Measurements from ENCODE around the gene RAB24. TPM values are rescaled to one million over a fixed set of nuclear protein-coding genes. Genes with fewer than 3 reads are reported as not detected.

RAB24 gene
- total RNA-seq, 2 donors from 2014 or later: 23.8 to 35.2 TPM

DNA sequence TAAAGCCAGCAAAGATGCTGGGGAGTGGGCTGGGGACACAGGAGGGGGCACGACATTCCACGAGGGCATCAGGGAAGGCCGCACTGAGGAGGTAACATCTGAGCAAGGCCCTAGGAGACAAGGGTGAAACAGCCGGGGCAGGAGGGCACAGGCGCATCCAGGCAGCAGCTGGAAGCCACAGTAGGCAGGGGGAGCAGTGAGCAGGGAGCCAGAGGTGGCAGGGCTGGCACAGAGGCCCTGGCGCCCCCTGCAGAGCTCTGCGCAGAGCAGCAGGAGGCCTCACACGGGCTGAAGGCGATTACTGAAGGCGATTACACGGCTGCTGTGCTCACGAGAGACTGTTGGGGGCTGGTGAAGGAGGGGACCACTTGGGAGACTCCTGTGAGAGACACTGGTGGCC lies 32.6 kb upstream of the RAB24 start:
- no peaks in the 10 kb centered on the region for H3K4me1 ChIP-seq (ENCODE audit: control insufficient read depth in 1 of 2, low read depth in 2 of 2)
- peaks cover 66% of the 10 kb centered on the region for H3K36me3 ChIP-seq
- no peak for ATAC-seq (ENCODE audit: insufficient number of reproducible peaks, low FRiP score, low read depth)
- H3K9me3 ChIP-seq: no peaks in the 10 kb centered on the region
- DNase-seq (ENCODE audit: low spot score): no peak
- H3K27me3 ChIP-seq (replicated peaks; ENCODE audit: insufficient read depth): no peaks in the 10 kb centered on the region
- TF ChIP-seq, protein P1, sequence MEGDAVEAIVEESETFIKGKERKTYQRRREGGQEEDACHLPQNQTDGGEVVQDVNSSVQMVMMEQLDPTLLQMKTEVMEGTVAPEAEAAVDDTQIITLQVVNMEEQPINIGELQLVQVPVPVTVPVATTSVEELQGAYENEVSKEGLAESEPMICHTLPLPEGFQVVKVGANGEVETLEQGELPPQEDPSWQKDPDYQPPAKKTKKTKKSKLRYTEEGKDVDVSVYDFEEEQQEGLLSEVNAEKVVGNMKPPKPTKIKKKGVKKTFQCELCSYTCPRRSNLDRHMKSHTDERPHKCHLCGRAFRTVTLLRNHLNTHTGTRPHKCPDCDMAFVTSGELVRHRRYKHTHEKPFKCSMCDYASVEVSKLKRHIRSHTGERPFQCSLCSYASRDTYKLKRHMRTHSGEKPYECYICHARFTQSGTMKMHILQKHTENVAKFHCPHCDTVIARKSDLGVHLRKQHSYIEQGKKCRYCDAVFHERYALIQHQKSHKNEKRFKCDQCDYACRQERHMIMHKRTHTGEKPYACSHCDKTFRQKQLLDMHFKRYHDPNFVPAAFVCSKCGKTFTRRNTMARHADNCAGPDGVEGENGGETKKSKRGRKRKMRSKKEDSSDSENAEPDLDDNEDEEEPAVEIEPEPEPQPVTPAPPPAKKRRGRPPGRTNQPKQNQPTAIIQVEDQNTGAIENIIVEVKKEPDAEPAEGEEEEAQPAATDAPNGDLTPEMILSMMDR (IDR thresholded peaks at IDR 0.05): no peak
- H3K4me3 ChIP-seq: no peak overlapping the region
- no peak overlapping the region for H3K27ac ChIP-seq

DNA sequence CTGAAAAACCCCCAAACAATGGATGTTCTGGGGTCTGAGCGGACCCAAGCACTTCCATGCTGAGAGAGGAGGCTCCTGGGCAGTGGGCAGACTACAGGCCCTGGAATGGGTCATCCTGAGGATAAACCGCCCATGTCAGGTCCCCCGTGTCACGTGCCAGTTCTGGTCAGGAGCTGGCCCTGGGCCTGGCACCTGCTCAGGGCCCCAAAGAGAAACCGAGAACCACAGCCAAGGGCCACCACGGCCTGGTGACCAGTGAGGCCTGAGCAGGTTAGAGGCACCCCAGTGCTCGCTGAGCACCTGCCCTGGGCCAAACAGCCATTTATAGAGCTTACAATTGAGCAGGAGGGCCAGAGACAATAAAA lies 32.2 kb upstream of the RAB24 start:
- Histone ChIP-seq H3K9me3 (no peaks in the 10 kb centered on the region), H3K4me1 (ENCODE audit: control insufficient read depth in 1 of 2, low read depth in 2 of 2) (no peaks in the 10 kb centered on the region), H3K27ac (no peak overlapping the region), H3K4me3 (no peak overlapping the region), H3K27me3 (replicated peaks; ENCODE audit: insufficient read depth) (no peaks in the 10 kb centered on the region), H3K36me3 (peaks cover 67% of the 10 kb centered on the region)
- ATAC-seq (ENCODE audit: insufficient number of reproducible peaks, low FRiP score, low read depth) (no peak), DNase-seq (ENCODE audit: low spot score) (no peak)
- TF ChIP-seq, protein P1 (IDR thresholded peaks at IDR 0.05): no peak

DNA sequence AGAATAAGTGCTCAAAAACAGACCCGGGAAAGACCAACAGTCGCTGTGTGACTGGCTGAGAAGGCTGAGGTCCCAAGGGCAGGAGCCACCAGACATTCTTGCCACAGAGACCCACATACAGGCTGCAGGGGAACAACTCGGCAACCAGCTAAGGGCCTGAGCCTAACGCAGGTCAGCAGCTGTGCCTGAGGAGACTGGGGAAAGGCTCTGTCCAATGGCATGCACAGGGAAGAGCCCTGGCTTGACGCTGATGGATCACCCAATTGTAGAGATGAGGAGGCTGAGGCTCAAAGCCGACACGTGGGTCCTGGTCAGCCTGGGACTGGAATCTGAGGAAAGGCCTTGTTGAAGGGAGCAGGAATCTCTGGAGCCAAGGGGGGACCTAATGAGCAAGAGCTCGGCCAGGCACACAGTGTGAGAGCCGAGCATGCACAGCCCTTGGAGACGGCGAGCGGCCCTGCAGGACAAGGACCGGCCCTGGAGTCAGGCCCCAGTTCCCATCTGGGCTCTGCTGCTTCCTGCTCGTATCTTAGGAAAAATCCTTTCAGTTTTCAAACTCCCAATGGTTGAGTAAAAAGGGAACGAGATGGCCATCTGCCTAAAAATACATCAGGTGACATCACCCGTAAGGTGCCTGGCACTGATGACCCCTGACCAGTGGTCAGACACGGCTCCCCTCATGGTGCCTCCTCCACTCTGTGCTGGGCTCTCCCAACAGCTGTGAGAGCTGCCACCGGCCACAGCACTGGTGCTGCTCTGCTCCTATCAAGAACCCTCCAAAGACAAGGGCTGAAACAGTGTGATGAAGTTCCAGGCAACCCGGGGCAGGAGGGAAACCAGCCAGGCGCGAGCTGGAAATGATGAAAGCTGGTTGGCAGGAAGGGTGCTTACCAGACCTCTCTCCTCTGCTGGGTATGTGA lies 31.5 kb upstream of the RAB24 start:
- TF ChIP-seq, protein P1 (IDR thresholded peaks at IDR 0.05): no peak
- H3K4me3 ChIP-seq: no peak overlapping the region
- DNase-seq (ENCODE audit: low spot score): no peak
- no peaks in the 10 kb centered on the region for H3K4me1 ChIP-seq (ENCODE audit: control insufficient read depth in 1 of 2, low read depth in 2 of 2)
- H3K36me3 ChIP-seq: peaks cover 73% of the 10 kb centered on the region
- no peaks in the 10 kb centered on the region for H3K27me3 ChIP-seq (replicated peaks; ENCODE audit: insufficient read depth)
- H3K9me3 ChIP-seq: no peaks in the 10 kb centered on the region
- H3K27ac ChIP-seq: no peak overlapping the region
- ATAC-seq (ENCODE audit: insufficient number of reproducible peaks, low FRiP score, low read depth): no peak

DNA sequence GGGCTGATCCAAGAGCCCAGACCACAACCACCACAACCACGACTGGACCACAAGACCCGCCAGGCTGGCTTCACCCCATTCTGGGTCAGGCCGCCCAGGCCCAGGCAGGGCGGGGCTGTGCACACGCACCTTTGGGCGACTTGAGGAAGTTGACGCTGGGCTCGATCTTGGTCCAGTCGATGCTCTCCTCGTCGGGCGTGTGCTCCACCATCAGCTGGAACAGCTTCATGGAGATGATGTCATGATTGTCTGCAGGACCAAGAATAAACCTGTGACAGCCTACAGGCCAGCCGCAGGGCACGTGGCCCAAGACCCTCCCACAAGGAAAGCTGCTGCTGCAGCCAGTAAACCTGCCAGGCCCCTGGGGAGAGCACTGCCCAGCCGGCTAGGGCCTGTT lies 30.6 kb upstream of the RAB24 start:
- ATAC-seq (ENCODE audit: insufficient number of reproducible peaks, low FRiP score, low read depth) (no peak), DNase-seq (ENCODE audit: low spot score) (no peak)
- no peaks in the 10 kb centered on the region for H3K4me1 ChIP-seq (ENCODE audit: control insufficient read depth in 1 of 2, low read depth in 2 of 2)
- no peaks in the 10 kb centered on the region for H3K9me3 ChIP-seq
- H3K4me3 ChIP-seq: no peak overlapping the region
- TF ChIP-seq, protein P1 (IDR thresholded peaks at IDR 0.05): no peak
- no peak overlapping the region for H3K27ac ChIP-seq
- no peaks in the 10 kb centered on the region for H3K27me3 ChIP-seq (replicated peaks; ENCODE audit: insufficient read depth)
- peaks cover 76% of the 10 kb centered on the region for H3K36me3 ChIP-seq

DNA sequence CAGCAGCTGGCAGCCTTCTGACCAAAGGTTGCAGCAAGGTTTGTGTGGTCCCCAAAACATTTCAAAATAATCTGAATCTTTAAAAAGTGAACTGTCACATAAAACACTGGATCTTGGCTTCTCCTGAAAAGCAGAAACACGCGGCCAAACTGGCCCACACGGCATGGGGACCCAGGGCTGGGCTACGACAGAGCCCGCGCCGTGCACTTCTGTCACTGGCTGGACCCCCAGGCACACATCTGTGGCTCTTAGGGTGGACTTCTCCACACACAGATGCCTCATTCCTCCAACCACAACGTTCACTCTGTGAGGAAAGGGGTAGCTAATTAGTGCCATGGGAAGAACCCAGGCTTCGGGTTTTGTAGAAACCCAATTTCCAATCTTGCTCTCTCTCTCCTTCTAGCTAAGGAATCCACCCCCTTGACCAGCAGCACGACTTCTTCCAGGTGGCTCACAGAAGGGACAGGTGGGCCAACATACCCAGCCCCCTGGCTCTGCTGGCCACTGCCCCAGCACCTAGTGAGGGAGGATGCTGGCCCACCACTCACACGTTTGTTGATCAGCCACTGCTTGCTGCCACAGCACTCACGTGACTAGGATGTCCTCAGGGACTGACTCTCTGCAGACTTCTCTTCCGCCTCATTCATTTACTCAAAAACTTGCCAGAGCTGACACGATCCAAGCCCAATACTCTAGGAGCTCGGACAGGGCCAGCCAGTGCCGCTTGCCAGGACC lies 30.1 kb upstream of the RAB24 start:
- ATAC-seq (ENCODE audit: insufficient number of reproducible peaks, low FRiP score, low read depth) (no peak), DNase-seq (ENCODE audit: low spot score) (no peak)
- TF ChIP-seq, protein P1 (IDR thresholded peaks at IDR 0.05): no peak
- H3K4me3 ChIP-seq: no peak overlapping the region
- H3K9me3 ChIP-seq: no peaks in the 10 kb centered on the region
- no peak overlapping the region for H3K27ac ChIP-seq
- peaks cover 76% of the 10 kb centered on the region for H3K36me3 ChIP-seq
- H3K27me3 ChIP-seq (replicated peaks; ENCODE audit: insufficient read depth): no peaks in the 10 kb centered on the region
- no peaks in the 10 kb centered on the region for H3K4me1 ChIP-seq (ENCODE audit: control insufficient read depth in 1 of 2, low read depth in 2 of 2)
